Measurements from ENCODE around the gene CRB3. TPM values are rescaled to one million over a fixed set of nuclear protein-coding genes. Genes with fewer than 3 reads are reported as not detected.

Gene CRB3
- total and polyA plus RNA-seq, 9 of the 15 experiments (the other 6 are each of a cell fraction or from before 2014, with no cell fraction given), result 0.49 TPM; not detected in 8

GRCh38 chr19:6429419-6430221, 34.5 kb upstream of the CRB3 start (continued):
- TF ChIP-seq, protein P1, sequence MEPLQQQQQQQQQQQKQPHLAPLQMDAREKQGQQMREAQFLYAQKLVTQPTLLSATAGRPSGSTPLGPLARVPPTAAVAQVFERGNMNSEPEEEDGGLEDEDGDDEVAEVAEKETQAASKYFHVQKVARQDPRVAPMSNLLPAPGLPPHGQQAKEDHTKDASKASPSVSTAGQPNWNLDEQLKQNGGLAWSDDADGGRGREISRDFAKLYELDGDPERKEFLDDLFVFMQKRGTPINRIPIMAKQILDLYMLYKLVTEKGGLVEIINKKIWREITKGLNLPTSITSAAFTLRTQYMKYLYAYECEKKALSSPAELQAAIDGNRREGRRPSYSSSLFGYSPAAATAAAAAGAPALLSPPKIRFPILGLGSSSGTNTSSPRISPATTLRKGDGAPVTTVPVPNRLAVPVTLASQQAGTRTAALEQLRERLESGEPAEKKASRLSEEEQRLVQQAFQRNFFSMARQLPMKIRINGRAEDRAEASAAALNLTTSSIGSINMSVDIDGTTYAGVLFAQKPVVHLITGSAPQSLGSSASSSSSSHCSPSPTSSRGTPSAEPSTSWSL (CRISPR knock-in tag; IDR thresholded peaks at IDR 0.05; ENCODE audit: borderline replicate concordance), result no peak
- TF ChIP-seq, protein P2, sequence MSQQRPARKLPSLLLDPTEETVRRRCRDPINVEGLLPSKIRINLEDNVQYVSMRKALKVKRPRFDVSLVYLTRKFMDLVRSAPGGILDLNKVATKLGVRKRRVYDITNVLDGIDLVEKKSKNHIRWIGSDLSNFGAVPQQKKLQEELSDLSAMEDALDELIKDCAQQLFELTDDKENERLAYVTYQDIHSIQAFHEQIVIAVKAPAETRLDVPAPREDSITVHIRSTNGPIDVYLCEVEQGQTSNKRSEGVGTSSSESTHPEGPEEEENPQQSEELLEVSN (IDR thresholded peaks at IDR 0.05; ENCODE audit: borderline replicate concordance in 1 of 2, extremely low read depth in 1 of 2, insufficient read depth in 1 of 2, insufficient read length in 1 of 2, low read depth in 1 of 2, low read length in 1 of 2, poor library complexity in 1 of 2, severe bottlenecking in 1 of 2), result peak; percentile 29 to 59
- peak; percentile 69; the same call in 1 of the 2 replicates for TF ChIP-seq ZBTB7A (IDR thresholded peaks at IDR 0.05; ENCODE audit: borderline replicate concordance, control insufficient read depth, low read depth, low read length)
- TF ChIP-seq ETV1 (tag; conservative IDR thresholded peaks at IDR 0.05; ENCODE audit: low read depth), result peak; percentile 41; the same call in 1 of the 2 replicates
- no peak for TF ChIP-seq ADNP (tag; IDR thresholded peaks at IDR 0.05)
- peak; percentile 28; the same call in 1 of the 2 replicates for TF ChIP-seq CXXC5 (CRISPR knock-in tag; IDR thresholded peaks at IDR 0.05)
- TF ChIP-seq, protein P3, sequence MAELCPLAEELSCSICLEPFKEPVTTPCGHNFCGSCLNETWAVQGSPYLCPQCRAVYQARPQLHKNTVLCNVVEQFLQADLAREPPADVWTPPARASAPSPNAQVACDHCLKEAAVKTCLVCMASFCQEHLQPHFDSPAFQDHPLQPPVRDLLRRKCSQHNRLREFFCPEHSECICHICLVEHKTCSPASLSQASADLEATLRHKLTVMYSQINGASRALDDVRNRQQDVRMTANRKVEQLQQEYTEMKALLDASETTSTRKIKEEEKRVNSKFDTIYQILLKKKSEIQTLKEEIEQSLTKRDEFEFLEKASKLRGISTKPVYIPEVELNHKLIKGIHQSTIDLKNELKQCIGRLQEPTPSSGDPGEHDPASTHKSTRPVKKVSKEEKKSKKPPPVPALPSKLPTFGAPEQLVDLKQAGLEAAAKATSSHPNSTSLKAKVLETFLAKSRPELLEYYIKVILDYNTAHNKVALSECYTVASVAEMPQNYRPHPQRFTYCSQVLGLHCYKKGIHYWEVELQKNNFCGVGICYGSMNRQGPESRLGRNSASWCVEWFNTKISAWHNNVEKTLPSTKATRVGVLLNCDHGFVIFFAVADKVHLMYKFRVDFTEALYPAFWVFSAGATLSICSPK (IDR thresholded peaks at IDR 0.05; ENCODE audit: borderline replicate concordance), result peak; percentile 34; the same call in 1 of the 2 replicates
- TF ChIP-seq, protein P4, sequence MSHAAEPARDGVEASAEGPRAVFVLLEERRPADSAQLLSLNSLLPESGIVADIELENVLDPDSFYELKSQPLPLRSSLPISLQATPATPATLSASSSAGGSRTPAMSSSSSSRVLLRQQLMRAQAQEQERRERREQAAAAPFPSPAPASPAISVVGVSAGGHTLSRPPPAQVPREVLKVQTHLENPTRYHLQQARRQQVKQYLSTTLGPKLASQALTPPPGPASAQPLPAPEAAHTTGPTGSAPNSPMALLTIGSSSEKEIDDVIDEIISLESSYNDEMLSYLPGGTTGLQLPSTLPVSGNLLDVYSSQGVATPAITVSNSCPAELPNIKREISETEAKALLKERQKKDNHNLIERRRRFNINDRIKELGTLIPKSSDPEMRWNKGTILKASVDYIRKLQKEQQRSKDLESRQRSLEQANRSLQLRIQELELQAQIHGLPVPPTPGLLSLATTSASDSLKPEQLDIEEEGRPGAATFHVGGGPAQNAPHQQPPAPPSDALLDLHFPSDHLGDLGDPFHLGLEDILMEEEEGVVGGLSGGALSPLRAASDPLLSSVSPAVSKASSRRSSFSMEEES (CRISPR knock-in tag; IDR thresholded peaks at IDR 0.05), result no peak
- no peak for TF ChIP-seq ZNF696 (CRISPR knock-in tag; conservative IDR thresholded peaks at IDR 0.05)
- TF ChIP-seq, protein P5, sequence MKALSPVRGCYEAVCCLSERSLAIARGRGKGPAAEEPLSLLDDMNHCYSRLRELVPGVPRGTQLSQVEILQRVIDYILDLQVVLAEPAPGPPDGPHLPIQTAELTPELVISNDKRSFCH (CRISPR knock-in tag; IDR thresholded peaks at IDR 0.05), result no peak
- TF ChIP-seq, protein P5 (tag; IDR thresholded peaks at IDR 0.05), result no peak
- peak; percentile 81 for TF ChIP-seq RBM39 (optimal IDR thresholded peaks at IDR 0.05; ENCODE audit: low read depth, low read length)
- TF ChIP-seq NR3C1 (CRISPR knock-in tag; IDR thresholded peaks at IDR 0.05), result no peak
- no peak for TF ChIP-seq CBFB (CRISPR knock-in tag; IDR thresholded peaks at IDR 0.05)
- TF ChIP-seq KLF10 (CRISPR knock-in tag; IDR thresholded peaks at IDR 0.05), result no peak
- peak; percentile 95 for TF ChIP-seq OTX1 (CRISPR knock-in tag; IDR thresholded peaks at IDR 0.05)
- peak; percentile 78 to 85; a peak in 3 of 4 replicates for TF ChIP-seq ETV6 (IDR thresholded peaks at IDR 0.05; ENCODE audit: borderline replicate concordance in 1 of 2, low read depth in 2 of 2, low read length in 1 of 2)
- TF ChIP-seq ETV6 (CRISPR knock-in tag; IDR thresholded peaks at IDR 0.05; ENCODE audit: borderline replicate concordance), result no peak
- no peak for TF ChIP-seq HMG20A (CRISPR knock-in tag; conservative IDR thresholded peaks at IDR 0.05)
- no peak for TF ChIP-seq SREBF1 (IDR thresholded peaks at IDR 0.05; ENCODE audit: borderline replicate concordance, low read depth, low read length)

All from K562 (cell line).